SK-N-SH (cell line): ENCODE data around the gene MAD1L1. TPM values are rescaled to one million over a fixed set of nuclear protein-coding genes. Genes with fewer than 3 reads are reported as not detected.

Source experiments
- CTCF ChIA-PET: fragments of 300-600, 350-600 bp; formaldehyde crosslinking; extraction: SDS; loops from one replicate; lab custom pipeline; 2021; lab: Yijun Ruan, JAX
- POLR2A ChIA-PET: fragments of 350-600 bp; sonication (Branson Sonifier 250); formaldehyde crosslinking; extraction: SDS; loops from one replicate; lab custom pipeline; 2020; ENCODE audit warnings: antibody characterized with exemption, inconsistent platforms; lab: Yijun Ruan, JAX
- DNase-seq: peaks from one replicate; pipeline ENCODE4 v3.0.0; 2012
- H2AFZ ChIP-seq: fragments of 200-600 bp; sonication (generic); 2 replicates; pipeline ENCODE4 v1.8.1; 2016; ENCODE audit warnings: antibody characterized with exemption, mild to moderate bottlenecking, low read depth
- H3F3A ChIP-seq: fragments of 200-600 bp; sonication (generic); replicated peaks from 2 replicates; pipeline ENCODE3; 2016; ENCODE audit warnings: antibody characterized with exemption, mild to moderate bottlenecking; ENCODE audit not compliant: insufficient read depth
- H3K27ac ChIP-seq, 2 experiments: fragments of 200-500 bp in 1 of 2; fragments of 200-600 bp in 1 of 2; sonication (Bioruptor generic) in 1 of 2; sonication (generic), shearing (Covaris generic) in 1 of 2; 2 replicates each; pipeline versions ENCODE4 v1.5.1 to v1.6.1; 2014 to 2016; ENCODE audit warnings: low read depth in 2 of 2, inconsistent platforms in 1 of 2, low read length in 1 of 2, mild to moderate bottlenecking in 1 of 2, mixed read lengths in 1 of 2
- H3K27me3 ChIP-seq: fragments of 200-600 bp; sonication (generic), shearing (Covaris generic); 2 replicates; pipeline ENCODE4 v1.6.1; 2016; ENCODE audit warnings: mixed run types; ENCODE audit not compliant: insufficient read depth
- H3K36me3 ChIP-seq, 2 experiments: fragments of 200-500 bp in 1 of 2; fragments of 200-600 bp in 1 of 2; sonication (Bioruptor generic) in 1 of 2; sonication (generic) in 1 of 2; replicated peaks in 1 of 2; 2 replicates each; pipeline versions ENCODE3 to v1.5.1; 2014 to 2016; ENCODE audit warnings: low read length in 1 of 2, mild to moderate bottlenecking in 1 of 2; ENCODE audit not compliant: insufficient read depth in 2 of 2, control insufficient read depth in 1 of 2
- H3K4me1 ChIP-seq, 2 experiments: fragments of 200-500 bp in 1 of 2; fragments of 200-600 bp in 1 of 2; sonication (Bioruptor generic) in 1 of 2; sonication (generic), shearing (Covaris generic) in 1 of 2; 2 replicates each; pipeline versions ENCODE4 v1.5.1 to v1.6.1; 2014 to 2016; ENCODE audit warnings: low read depth in 1 of 2, low read length in 1 of 2, mixed run types in 1 of 2; ENCODE audit not compliant: insufficient read depth in 2 of 2, control insufficient read depth in 1 of 2
- H3K4me2 ChIP-seq: fragments of 200-600 bp; sonication (generic), shearing (Covaris generic); 2 replicates; pipeline ENCODE4 v1.6.1; 2017; ENCODE audit warnings: mixed run types
- H3K4me3 ChIP-seq, 2 experiments: fragments of 200-500 bp in 1 of 2; fragments of 200-600 bp in 1 of 2; sonication (Bioruptor generic) in 1 of 2; sonication (generic), shearing (Covaris generic) in 1 of 2; 2 replicates each; pipeline versions ENCODE4 v1.5.1 to v1.8.1; 2014 to 2016; ENCODE audit warnings: low read depth in 2 of 2, inconsistent platforms in 1 of 2, low read length in 1 of 2, mild to moderate bottlenecking in 1 of 2, mixed read lengths in 1 of 2, moderate library complexity in 1 of 2
- H3K79me2 ChIP-seq: fragments of 200-600 bp; sonication (generic); 2 replicates; pipeline ENCODE4 v1.8.1; 2017; ENCODE audit warnings: mild to moderate bottlenecking; ENCODE audit not compliant: insufficient read depth
- H3K9ac ChIP-seq: fragments of 200-600 bp; sonication (generic); 2 replicates; pipeline ENCODE4 v1.6.1; 2017; ENCODE audit warnings: mixed run types
- H3K9me2 ChIP-seq: fragments of 200-600 bp; sonication (generic); 2 replicates; pipeline ENCODE4 v1.6.1; 2017; ENCODE audit warnings: mixed run types
- H3K9me3 ChIP-seq: fragments of 200-600 bp; sonication (generic); 2 replicates; pipeline ENCODE4 v1.6.1; 2017; ENCODE audit warnings: mixed run types, mild to moderate bottlenecking, moderate library complexity
- H4K20me1 ChIP-seq: fragments of 200-600 bp; sonication (generic); 2 replicates; pipeline ENCODE4 v1.6.1; 2017; ENCODE audit warnings: mild to moderate bottlenecking, mixed run types; ENCODE audit not compliant: insufficient read depth
- CHD2 ChIP-seq: fragments of 150-350 bp; IDR thresholded peaks from 2 replicates; pipeline ENCODE4 v1.6.1; 2018; ENCODE audit warnings: low read length; ENCODE audit not compliant: partially characterized antibody
- EP300 ChIP-seq, 2 experiments: IDR thresholded peaks; 2 replicates each; pipeline versions ENCODE4 v1.4.0 to v1.6.1; 2012; ENCODE audit warnings: borderline replicate concordance in 1 of 2, low read depth in 1 of 2, low read length in 1 of 2
- EZH2phosphoT487 ChIP-seq: fragments of 200-600 bp; sonication (generic); IDR thresholded peaks from 2 replicates; pipeline ENCODE4 v1.6.1; 2017; ENCODE audit warnings: low read depth, mixed run types, mild to moderate bottlenecking, antibody characterized with exemption, moderate library complexity, borderline replicate concordance
- FOSL2 ChIP-seq: IDR thresholded peaks from 2 replicates; pipeline ENCODE4 v1.4.0; 2012; ENCODE audit warnings: low read depth, mild to moderate bottlenecking, moderate library complexity, borderline replicate concordance
- FOXJ3 ChIP-seq: sonication (generic); formaldehyde crosslinking; IDR thresholded peaks from 2 replicates; pipeline ENCODE4 v1.5.1; 2020; ENCODE audit warnings: mild to moderate bottlenecking, missing genetic modification reagents
- FOXM1 ChIP-seq: IDR thresholded peaks from 2 replicates; pipeline ENCODE4 v1.4.0; 2012; ENCODE audit warnings: low read depth, mild to moderate bottlenecking
- GABPA ChIP-seq: IDR thresholded peaks from 2 replicates; pipeline ENCODE4 v1.4.0; 2012; ENCODE audit warnings: low read depth, mild to moderate bottlenecking
- GATA2 ChIP-seq: sonication (generic); formaldehyde crosslinking; IDR thresholded peaks from 2 replicates; pipeline ENCODE4 v1.5.0; 2020; ENCODE audit warnings: mild to moderate bottlenecking, missing genetic modification reagents
- MXI1 ChIP-seq: IDR thresholded peaks from 2 replicates; pipeline ENCODE4 v1.6.1; 2012; ENCODE audit warnings: mild to moderate bottlenecking, low read depth, low read length, improper control_type of control experiment
- NFIC ChIP-seq: IDR thresholded peaks from 2 replicates; pipeline ENCODE4 v1.4.0; 2012; ENCODE audit warnings: borderline replicate concordance
- NRF1 ChIP-seq: IDR thresholded peaks from 2 replicates; pipeline ENCODE4 v1.6.1; 2012; ENCODE audit warnings: low read depth, mild to moderate bottlenecking, low read length
- POLR2AphosphoS5 ChIP-seq: IDR thresholded peaks from 2 replicates; pipeline ENCODE4 v1.6.1; 2012; ENCODE audit warnings: low read depth, low read length
- RCOR1 ChIP-seq: fragments of 150-350 bp; IDR thresholded peaks from 2 replicates; pipeline ENCODE4 v1.6.1; 2017; ENCODE audit warnings: antibody characterized with exemption, low read length
- SIN3A ChIP-seq: IDR thresholded peaks from 2 replicates; pipeline ENCODE4 v1.6.1; 2012; ENCODE audit warnings: low read depth, mild to moderate bottlenecking, low read length, moderate library complexity, borderline replicate concordance
- SMC3 ChIP-seq: IDR thresholded peaks from 2 replicates; pipeline ENCODE4 v1.6.1; 2012; ENCODE audit warnings: low read depth, low read length, improper control_type of control experiment
- TAF1 ChIP-seq: IDR thresholded peaks from 2 replicates; pipeline ENCODE4 v1.6.1; 2012; ENCODE audit warnings: low read depth, mild to moderate bottlenecking, low read length, moderate library complexity, borderline replicate concordance
- TCF12 ChIP-seq: IDR thresholded peaks from 2 replicates; pipeline ENCODE4 v1.4.0; 2012
- YY1 ChIP-seq: IDR thresholded peaks from 2 replicates; pipeline ENCODE4 v1.4.0; 2012; ENCODE audit warnings: low read depth, mild to moderate bottlenecking
- WGBS: methylation state at CpG from one replicate; pipeline ENCODE4 v1.1.6; 2017; ENCODE audit warnings: low lambda C conversion rate; 5-methylcytosine and 5-hydroxymethylcytosine counted together
- polyA plus RNA-seq, 3 experiments: library from polyadenylated mRNA; depleted of rRNA; stranded (reverse); fragments of >200 nt; gene quantifications; 2 replicates each; pipeline ENCODE4 v1.2.3, GENCODE V29; 2012
- TF ChIP-seq, protein P1 (sequence below): IDR thresholded peaks from 2 replicates; pipeline ENCODE4 v1.4.0; 2012; ENCODE audit warnings: low read depth, borderline replicate concordance
- TF ChIP-seq, protein P2 (sequence below): IDR thresholded peaks from 2 replicates; pipeline ENCODE4 v1.4.0; 2012; ENCODE audit warnings: low read depth
- TF ChIP-seq, protein P3 (sequence below): IDR thresholded peaks from 2 replicates; pipeline ENCODE4 v1.4.0; 2012; ENCODE audit warnings: low read depth, borderline replicate concordance

Gene MAD1L1
- polyA plus RNA-seq, 1 of the 3 experiments (the other 2 are of a cell fraction): 46.2 TPM

DNA sequence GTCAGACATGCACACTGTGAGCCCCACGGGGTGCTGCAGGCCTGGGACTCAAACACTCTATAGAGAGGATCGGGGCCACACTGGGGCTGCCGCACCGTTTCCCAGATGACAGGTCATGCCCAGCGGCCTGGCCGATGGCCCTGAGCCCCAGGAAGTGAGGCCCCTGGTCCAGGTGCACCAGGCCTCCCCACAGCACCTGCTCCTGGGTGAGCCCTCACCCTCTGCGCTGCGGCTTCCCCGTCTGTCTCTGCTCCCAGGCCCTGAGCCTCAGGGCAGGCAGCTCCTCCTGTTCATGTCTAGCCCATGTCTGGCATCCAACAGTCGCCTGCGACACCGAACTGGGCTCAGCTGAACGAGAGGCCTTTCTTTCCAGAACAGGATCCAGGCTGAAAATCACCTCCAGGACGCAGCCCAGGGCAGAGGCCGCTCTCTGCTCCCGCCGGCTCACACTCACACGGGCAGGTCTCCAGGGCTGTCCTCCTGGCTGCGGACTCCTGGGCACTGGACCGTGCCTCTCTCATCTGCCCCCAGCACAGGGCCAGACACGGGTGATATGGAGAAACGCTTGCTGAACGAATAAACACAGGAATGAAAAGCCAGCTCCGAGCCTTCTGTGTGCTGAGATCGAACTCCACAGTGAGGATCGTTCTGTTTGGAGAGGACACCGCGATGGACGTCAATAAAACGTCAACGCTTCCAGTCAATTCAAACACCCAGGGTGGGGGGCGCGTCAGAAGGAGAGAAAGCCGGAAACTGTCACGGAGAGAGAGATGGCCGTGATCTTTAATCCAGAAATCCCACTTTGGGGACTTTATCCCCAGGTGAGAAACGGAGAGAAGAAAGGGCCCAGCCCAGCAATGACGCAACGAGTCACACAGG lies 360.3 kb downstream of the MAD1L1 start:
- Histone ChIP-seq H3K36me3 (no peaks in the 10 kb centered on the region), H3K4me1 (peaks cover 0 to 13% of the 10 kb centered on the region in 2 experiments; a peak in 1 of 4 replicates), H3F3A (no peaks in the 10 kb centered on the region), H3K79me2 (no peaks in the 10 kb centered on the region), H3K9ac (no peak overlapping the region), H4K20me1 (no peaks in the 10 kb centered on the region), H3K4me2 (no peak overlapping the region), H3K4me3 (no peak overlapping the region), H2AFZ (no peak overlapping the region), H3K27ac (peak overlapping the region in 1 of 2 experiments; percentile 51; a peak in 1 of 4 replicates), H3K9me3 (peaks cover 4% of the 10 kb centered on the region; the same call in 1 of the 2 replicates), H3K9me2 (no peaks in the 10 kb centered on the region), H3K27me3 (no peaks in the 10 kb centered on the region)
- no peak for DNase-seq
- ChIA-PET POLR2A (no interaction called here), CTCF (no interaction called here)
- TF ChIP-seq FOXM1 (no peak), MXI1 (no peak), POLR2AphosphoS5 (no peak), EZH2phosphoT487 (no peak), CHD2 (no peak), YY1 (no peak)
- 94% methylated on average over 38 of the region's 39 CpGs for WGBS

DNA sequence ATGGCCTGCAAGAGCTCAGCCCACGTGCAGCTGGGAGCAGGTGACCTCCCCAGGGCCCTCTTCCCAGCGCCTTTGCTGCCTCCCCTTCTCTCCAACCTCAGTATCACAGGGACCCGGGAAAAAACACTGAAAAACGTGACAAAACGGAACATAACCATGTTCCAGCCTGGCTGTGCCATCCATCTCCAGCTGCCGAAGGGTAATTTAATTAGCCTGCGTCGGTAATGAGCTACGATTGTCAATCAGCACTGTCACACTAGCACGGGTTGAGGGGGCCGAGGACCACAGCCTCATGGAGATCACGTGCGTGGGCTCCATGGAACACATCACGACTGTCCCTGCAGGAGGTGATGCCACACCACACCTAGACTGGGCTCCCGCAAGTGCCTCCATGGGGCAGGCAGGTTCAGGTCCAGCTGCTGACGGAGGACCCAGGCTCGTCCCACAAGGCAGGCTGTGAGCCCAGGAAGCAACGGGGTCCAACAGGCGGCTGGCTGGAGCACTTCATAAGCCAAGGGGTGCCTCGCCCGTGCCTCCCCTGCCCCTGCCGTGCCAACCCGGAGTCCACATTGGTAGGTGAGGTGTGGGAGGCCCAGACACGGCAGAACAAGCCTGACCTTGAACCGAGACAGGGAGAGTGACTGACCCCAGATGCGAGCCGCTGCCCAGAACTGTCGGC lies 363.2 kb downstream of the MAD1L1 start:
- no peak overlapping the region for H2AFZ ChIP-seq
- no peaks in the 10 kb centered on the region for H3K27me3 ChIP-seq
- no peak for TF ChIP-seq TCF12
- TF ChIP-seq EZH2phosphoT487: no peak
- no peak for TF ChIP-seq CHD2
- TF ChIP-seq GABPA: no peak
- TF ChIP-seq FOXM1: no peak
- TF ChIP-seq, protein P1, sequence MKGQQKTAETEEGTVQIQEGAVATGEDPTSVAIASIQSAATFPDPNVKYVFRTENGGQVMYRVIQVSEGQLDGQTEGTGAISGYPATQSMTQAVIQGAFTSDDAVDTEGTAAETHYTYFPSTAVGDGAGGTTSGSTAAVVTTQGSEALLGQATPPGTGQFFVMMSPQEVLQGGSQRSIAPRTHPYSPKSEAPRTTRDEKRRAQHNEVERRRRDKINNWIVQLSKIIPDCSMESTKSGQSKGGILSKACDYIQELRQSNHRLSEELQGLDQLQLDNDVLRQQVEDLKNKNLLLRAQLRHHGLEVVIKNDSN: no peak
- no peak for TF ChIP-seq TAF1
- no peak for TF ChIP-seq FOSL2
- no peak for TF ChIP-seq NFIC
- no peak for TF ChIP-seq GATA2 (CRISPR knock-in tag)
- TF ChIP-seq SMC3: no peak
- no peak for TF ChIP-seq NRF1
- TF ChIP-seq, protein P2, sequence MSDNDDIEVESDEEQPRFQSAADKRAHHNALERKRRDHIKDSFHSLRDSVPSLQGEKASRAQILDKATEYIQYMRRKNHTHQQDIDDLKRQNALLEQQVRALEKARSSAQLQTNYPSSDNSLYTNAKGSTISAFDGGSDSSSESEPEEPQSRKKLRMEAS: no peak
- TF ChIP-seq RCOR1: no peak
- TF ChIP-seq, protein P3, sequence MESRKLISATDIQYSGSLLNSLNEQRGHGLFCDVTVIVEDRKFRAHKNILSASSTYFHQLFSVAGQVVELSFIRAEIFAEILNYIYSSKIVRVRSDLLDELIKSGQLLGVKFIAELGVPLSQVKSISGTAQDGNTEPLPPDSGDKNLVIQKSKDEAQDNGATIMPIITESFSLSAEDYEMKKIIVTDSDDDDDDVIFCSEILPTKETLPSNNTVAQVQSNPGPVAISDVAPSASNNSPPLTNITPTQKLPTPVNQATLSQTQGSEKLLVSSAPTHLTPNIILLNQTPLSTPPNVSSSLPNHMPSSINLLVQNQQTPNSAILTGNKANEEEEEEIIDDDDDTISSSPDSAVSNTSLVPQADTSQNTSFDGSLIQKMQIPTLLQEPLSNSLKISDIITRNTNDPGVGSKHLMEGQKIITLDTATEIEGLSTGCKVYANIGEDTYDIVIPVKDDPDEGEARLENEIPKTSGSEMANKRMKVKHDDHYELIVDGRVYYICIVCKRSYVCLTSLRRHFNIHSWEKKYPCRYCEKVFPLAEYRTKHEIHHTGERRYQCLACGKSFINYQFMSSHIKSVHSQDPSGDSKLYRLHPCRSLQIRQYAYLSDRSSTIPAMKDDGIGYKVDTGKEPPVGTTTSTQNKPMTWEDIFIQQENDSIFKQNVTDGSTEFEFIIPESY: no peak
- no peak for TF ChIP-seq SIN3A
- no peak for TF ChIP-seq MXI1
- no peak for TF ChIP-seq FOXJ3
- no peak for TF ChIP-seq POLR2AphosphoS5
- TF ChIP-seq EP300 (IDR thresholded peaks at IDR 0.05; ENCODE audit: borderline replicate concordance in 1 of 2, low read depth in 1 of 2, low read length in 1 of 2): no peak
- TF ChIP-seq, all 33 proteins: peak for 0
- Histone ChIP-seq H3K9ac (no peak overlapping the region), H3K4me3 (no peak overlapping the region), H3K79me2 (no peaks in the 10 kb centered on the region), H3K4me1 (peaks cover 0 to 33% of the 10 kb centered on the region in 2 experiments; a peak in 1 of 4 replicates), H4K20me1 (no peaks in the 10 kb centered on the region), H3K36me3 (no peaks in the 10 kb centered on the region), H3K9me2 (no peaks in the 10 kb centered on the region), H3K27ac (no peak overlapping the region), H3F3A (no peaks in the 10 kb centered on the region), H3K4me2 (no peak overlapping the region), H3K9me3 (no peaks in the 10 kb centered on the region)
- whole genome bisulfite sequencing: 91% methylated on average over 14 of the region's 28 CpGs
- ChIA-PET POLR2A (no interaction called here), CTCF (no interaction called here)
- no peak for DNase-seq
